ENCODE results near the gene PSD4.

DNA sequence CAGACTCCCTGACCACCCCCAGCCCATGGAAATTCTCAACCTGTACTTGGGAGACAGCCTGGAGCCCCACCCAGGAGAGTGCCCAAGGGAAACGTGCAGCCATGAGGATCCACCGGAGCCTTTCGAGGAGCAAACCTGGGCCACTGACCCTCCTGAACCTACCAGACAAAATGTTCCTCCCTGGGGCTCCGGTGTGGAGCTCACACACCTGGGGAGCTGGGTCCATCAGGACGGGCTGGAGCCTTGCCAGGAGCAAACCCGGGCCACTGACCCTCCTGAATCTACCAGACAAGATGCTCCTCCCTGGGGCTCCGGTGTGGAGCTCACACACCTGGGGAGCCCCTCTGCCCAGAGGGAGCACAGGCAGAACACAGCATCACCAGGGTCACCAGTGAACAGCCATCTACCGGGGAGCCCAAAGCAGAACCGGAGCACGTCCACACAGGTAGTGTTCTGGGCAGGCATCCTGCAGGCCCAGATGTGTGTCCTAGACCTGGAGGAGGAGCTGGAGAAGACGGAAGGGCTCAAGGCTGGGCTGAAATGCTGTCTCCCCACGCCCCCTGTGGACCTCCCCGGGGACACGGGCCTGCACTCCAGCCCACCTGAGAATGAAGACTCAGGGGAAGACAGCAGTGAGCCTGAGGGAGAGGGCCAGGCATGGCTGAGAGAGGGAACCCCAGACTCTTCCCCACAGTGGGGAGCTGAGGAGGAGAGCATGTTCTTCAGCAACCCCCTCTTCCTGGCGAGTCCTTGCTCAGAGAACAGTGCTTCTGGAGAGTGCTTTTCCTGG, 8.9 kb downstream of the PSD4 start:
- TF ChIP-seq, protein P1, sequence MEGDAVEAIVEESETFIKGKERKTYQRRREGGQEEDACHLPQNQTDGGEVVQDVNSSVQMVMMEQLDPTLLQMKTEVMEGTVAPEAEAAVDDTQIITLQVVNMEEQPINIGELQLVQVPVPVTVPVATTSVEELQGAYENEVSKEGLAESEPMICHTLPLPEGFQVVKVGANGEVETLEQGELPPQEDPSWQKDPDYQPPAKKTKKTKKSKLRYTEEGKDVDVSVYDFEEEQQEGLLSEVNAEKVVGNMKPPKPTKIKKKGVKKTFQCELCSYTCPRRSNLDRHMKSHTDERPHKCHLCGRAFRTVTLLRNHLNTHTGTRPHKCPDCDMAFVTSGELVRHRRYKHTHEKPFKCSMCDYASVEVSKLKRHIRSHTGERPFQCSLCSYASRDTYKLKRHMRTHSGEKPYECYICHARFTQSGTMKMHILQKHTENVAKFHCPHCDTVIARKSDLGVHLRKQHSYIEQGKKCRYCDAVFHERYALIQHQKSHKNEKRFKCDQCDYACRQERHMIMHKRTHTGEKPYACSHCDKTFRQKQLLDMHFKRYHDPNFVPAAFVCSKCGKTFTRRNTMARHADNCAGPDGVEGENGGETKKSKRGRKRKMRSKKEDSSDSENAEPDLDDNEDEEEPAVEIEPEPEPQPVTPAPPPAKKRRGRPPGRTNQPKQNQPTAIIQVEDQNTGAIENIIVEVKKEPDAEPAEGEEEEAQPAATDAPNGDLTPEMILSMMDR (conservative IDR thresholded peaks at IDR 0.05; ENCODE audit: low read length) = no peak
- TF ChIP-seq EZH2phosphoT487 (IDR thresholded peaks at IDR 0.05; ENCODE audit: borderline replicate concordance) = no peak

Data from Loucy (cell line).